COLO668 (cell line): ENCODE data around the gene AKR1B15.

ENCODE experiments used
- DNase-seq: peaks from one replicate; lab custom pipeline; 2025; ENCODE audit not compliant: unreplicated experiment; lab: John Stamatoyannopoulos, UW

Gene AKR1B15

GRCh38 chr7:134611611-134612151 is 62.8 kb downstream of the AKR1B15 start:
- no peak for DNase-seq

- DNase-seq: no peak
These were observed 63.3 kb downstream of the AKR1B15 start for GRCh38 chr7:134612197-134612596.

- no peak for DNase-seq
These were observed 64.9 kb downstream of the AKR1B15 start for GRCh38 chr7:134613623-134614347.

- DNase-seq: no peak
These were observed 67.7 kb downstream of the AKR1B15 start for GRCh38 chr7:134616611-134617010.

GRCh38 chr7:134618756-134619530 is 70.0 kb downstream of the AKR1B15 start:
- DNase-seq: no peak

GRCh38 chr7:134619627-134620331 is 70.9 kb downstream of the AKR1B15 start:
- DNase-seq: no peak

- no peak for DNase-seq
These were observed 73.5 kb downstream of the AKR1B15 start for GRCh38 chr7:134622303-134622995.

GRCh38 chr7:134623193-134623592 is 74.3 kb downstream of the AKR1B15 start:
- DNase-seq: no peak

- DNase-seq: no peak
These were observed 76.6 kb downstream of the AKR1B15 start for GRCh38 chr7:134625550-134625949.

- no peak for DNase-seq
These were observed 78.3 kb downstream of the AKR1B15 start for GRCh38 chr7:134627109-134627774.

GRCh38 chr7:134627775-134628153 is 78.9 kb downstream of the AKR1B15 start:
- no peak for DNase-seq

GRCh38 chr7:134629445-134629844 is 80.5 kb downstream of the AKR1B15 start:
- no peak for DNase-seq
